GDM1 (cell line): ENCODE data around the gene UNC93A.
"Not testable (repeated sequence)": the region's sequence is repeated elsewhere in the genome, so short reads cannot be mapped to it uniquely, and the experiment has no call there.

Experiments
- DNase-seq: peaks from one replicate; lab custom pipeline; 2025; lab: John Stamatoyannopoulos, UW

Gene UNC93A

GRCh38 chr6:167338541-167339117 is 47.5 kb downstream of the UNC93A start:
- no peak for DNase-seq

GRCh38 chr6:167341038-167341583 is 50.0 kb downstream of the UNC93A start:
- no peak for DNase-seq

DNA sequence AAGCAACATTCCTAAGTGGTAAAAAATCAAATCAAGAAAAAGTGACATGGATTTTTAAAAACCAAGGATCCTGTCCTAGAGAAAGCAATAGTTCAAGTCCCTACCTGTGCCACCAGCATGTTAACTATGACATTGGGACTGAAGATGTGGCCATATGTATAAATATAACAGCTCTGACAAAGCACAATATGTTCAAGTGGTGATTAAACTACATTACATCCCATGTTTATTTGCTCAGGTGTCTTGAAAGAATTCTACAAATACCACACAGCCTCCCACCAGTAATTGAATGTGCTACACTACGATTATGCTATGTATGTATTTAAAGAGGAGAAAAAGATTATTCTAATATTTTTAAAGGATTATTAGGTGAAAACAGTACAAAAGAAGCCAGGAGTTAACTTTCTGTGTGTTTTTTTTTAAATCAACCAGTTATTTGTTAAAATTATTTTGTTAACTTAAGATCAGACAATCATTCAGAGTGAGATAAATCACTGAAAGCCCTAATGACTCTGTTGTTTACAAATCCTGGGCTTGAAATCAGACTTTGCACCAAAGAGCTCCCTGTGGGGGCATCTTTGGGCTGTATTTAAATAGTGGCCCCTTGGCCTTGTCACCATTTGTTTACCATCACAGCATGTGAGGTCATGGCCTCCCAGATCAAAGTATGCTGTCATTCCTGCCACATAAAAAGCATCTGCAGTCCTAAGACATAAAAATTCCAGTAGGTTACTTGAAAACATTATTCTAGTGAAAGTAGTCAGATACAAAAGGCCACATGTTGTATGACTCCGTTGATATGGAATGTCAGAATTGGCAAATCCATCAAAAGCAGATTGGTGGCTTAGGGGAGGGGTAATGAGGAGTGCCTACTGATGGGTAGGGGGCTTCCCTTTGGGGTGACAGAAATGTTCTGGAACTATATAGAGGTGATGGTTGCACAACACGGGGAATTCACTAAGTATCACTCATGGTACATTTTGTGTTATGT is 50.8 kb downstream of the UNC93A start:
- DNase-seq = no peak

- no peak for DNase-seq
Measured at GRCh38 chr6:167342879-167343610, 51.9 kb downstream of the UNC93A start.

DNA sequence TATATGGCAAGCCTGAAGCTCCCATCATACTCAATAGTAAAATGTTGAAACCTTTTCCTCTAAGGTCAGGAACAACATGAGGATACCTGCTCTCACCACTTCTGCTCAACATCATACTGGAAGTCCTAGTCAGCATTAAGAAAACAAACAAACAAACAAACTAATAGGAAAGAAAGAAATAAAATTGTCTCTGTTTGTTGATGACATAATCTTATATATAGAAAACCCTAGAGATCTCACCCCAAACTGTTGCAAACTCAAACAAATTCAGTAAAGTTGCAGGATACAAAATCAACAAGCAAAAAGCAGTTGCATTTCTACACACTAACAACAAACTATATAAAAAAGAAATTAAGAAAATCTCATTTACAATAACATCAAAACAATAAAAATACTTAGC is 54.2 kb downstream of the UNC93A start:
- no peak for DNase-seq

GRCh38 chr6:167345960-167346359 is 54.8 kb downstream of the UNC93A start:
- DNase-seq = no peak

DNA sequence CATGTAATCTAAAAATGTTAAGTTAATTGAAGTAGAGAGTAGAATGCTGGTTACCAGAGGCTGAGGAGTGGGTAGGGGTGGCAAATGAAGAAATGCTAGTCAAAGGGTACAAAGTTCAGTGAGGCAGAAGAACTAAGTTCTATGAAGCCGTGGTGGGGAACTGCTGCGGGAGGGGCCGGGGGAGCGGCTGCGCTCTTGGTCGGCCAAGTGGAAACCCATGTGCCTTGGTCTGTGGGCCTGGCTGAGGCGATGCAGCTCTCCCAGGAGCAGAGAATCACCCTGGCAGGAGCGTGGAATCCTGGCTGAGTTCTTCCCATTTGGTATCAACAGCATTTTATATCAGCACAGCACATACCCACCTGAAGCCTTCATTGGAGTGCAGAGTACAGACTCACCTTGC is 56.1 kb downstream of the UNC93A start:
- no peak for DNase-seq

GRCh38 chr6:167349631-167350274 is 58.6 kb downstream of the UNC93A start:
- DNase-seq = no peak

GRCh38 chr6:167350275-167350696 is 59.2 kb downstream of the UNC93A start:
- DNase-seq = no peak

DNA sequence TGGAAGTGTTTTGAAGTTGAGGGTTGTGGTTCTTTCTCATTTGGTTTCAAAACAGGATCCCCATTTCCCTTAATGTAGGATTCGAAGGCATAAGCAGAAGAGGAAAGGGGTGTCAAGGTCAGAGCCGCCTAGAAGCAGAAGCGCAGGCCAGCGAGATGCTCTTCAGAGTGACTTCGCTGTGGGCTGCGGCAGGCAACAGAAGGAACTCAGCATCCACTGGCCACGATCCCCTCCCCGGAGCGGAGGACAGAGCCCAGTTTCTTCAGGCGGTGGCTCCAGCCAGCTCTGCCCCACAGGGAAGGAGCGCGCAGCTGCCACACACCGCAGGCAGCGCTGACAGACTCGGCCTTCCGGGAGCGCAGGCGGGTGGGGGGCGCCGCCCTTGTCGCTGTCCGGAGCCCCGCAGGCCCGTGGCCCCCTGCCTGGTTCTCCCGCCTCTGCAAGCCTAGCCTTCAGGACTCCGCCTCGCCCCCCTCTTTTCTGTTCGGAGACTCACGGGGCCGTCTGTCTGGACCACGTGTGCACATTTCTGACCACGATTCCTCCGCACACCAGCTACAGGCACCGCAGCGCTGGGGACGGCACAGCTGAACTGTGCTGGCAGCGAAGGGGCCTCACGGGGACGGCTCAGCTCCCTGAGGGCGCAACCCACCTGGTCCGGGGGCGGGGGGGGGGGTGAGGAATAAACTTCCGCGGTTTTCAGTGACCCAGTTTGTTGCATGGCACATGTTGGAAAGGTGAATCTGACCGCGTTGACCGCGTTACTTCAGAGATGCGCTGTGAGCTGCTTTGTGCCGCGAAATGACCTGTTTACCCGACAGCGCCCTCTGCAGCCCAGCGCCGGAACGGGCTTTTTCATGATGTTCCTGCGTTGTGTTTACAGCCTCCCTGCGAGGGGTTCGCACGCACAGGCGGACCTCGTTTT is 59.9 kb downstream of the UNC93A start:
- DNase-seq = no peak

- no peak for DNase-seq
Measured at GRCh38 chr6:167351656-167352345, 60.7 kb downstream of the UNC93A start.

DNA sequence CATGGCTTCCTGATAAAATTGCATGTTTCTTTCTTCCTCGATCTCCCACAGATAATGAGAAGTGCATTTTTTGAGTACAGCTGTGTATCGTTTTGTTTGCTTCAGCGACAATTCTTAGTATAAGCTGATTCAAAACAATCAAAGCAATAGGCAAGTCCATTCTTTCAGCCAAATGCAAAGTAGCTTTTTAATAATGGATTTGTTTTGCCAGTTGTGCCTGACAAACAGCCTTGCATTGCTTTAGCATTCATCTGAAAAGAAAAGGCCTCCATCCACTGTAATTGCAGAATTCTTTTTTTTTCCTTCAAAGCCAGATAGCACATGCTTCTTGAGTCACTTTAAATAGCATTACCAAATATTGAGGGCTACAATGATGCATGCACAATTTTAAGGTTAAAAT is 65.8 kb downstream of the UNC93A start:
- no peak for DNase-seq

DNA sequence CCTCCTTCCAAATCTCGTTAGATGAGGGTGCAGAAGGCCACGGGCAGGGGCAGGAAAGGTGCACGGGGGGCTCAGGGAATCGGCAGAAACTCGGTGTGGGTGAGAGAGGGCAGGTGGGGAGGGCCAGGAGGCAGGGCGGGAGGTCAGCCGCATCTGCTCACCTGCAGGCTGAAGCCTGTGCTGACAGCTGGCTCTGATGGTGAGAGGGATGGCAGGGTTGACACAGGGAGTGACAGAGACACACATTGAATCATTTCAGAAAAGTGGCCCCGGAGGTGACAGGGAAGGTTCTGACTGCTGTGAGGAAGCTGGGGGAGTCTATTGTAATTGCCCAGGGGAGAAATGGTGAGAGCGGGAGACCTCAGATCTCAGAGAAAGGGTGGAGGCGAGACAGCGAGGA is 67.3 kb downstream of the UNC93A start:
- DNase-seq = not testable (repeated sequence)

DNA sequence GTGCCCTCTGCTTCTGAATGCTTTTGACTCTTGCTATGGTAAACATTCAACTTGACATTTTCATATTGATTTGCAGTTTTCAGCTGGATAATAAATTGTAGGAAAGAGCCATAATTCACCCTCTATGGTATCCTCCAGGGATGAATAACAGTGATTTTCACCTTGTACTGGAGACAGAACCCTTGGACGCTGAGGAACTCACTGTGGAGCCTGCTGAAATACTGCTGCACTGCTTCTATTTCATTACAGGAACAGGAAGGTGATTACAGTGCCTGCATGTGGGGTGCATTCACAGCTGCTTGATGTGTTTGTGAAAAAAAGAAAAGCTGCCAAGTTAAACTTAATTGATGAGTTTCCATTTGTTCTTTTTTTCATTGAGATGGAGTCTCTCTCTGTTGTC is 70.1 kb downstream of the UNC93A start:
- not testable (repeated sequence) for DNase-seq
